WERI-Rb-1 (cell line): ENCODE data around the gene ADRA2C.

Source experiments
- DNase-seq: peaks from one replicate; pipeline ENCODE4 v3.0.0-alpha.2; 2020
- H3K27ac ChIP-seq: fragments of 250-450 bp; sonication (Bioruptor Pico); 2 replicates; pipeline ENCODE4 v1.5.1; 2020; ENCODE audit warnings: mild to moderate bottlenecking, moderate library complexity
- H3K27me3 ChIP-seq: fragments of 250-450 bp; sonication (Bioruptor Pico); 2 replicates; pipeline ENCODE4 v1.5.1; 2021; ENCODE audit warnings: mild to moderate bottlenecking, low read depth, moderate library complexity; ENCODE audit not compliant: insufficient read depth, severe bottlenecking
- H3K36me3 ChIP-seq: fragments of 250-450 bp; sonication (Bioruptor Pico); 2 replicates; pipeline ENCODE4 v1.5.1; 2020; ENCODE audit warnings: mild to moderate bottlenecking, moderate library complexity
- H3K4me3 ChIP-seq: 2 replicates; pipeline ENCODE4 v1.5.1; 2011; ENCODE audit warnings: low read depth, mild to moderate bottlenecking, control low read depth, low read length
- H3K9me3 ChIP-seq: fragments of 250-450 bp; sonication (Bioruptor Pico); 2 replicates; pipeline ENCODE4 v1.5.1; 2021; ENCODE audit warnings: mild to moderate bottlenecking, moderate library complexity; ENCODE audit not compliant: severe bottlenecking
- TF ChIP-seq, protein P1 (sequence below): IDR thresholded peaks from 2 replicates; pipeline ENCODE4 v1.5.1; 2011; ENCODE audit warnings: low read depth, mild to moderate bottlenecking, control low read depth, inconsistent platforms, low read length

The ADRA2C gene

GRCh38 chr4:3771164-3771809 is 5.1 kb downstream of the ADRA2C start:
- H3K27ac ChIP-seq = peak overlapping the region; percentile 32; the same call in 1 of the 2 replicates
- no peaks in the 10 kb centered on the region for H3K9me3 ChIP-seq
- H3K36me3 ChIP-seq = no peaks in the 10 kb centered on the region; the same call in 1 of the 2 replicates
- DNase-seq = no peak
- H3K27me3 ChIP-seq = no peaks in the 10 kb centered on the region
- TF ChIP-seq, protein P1, sequence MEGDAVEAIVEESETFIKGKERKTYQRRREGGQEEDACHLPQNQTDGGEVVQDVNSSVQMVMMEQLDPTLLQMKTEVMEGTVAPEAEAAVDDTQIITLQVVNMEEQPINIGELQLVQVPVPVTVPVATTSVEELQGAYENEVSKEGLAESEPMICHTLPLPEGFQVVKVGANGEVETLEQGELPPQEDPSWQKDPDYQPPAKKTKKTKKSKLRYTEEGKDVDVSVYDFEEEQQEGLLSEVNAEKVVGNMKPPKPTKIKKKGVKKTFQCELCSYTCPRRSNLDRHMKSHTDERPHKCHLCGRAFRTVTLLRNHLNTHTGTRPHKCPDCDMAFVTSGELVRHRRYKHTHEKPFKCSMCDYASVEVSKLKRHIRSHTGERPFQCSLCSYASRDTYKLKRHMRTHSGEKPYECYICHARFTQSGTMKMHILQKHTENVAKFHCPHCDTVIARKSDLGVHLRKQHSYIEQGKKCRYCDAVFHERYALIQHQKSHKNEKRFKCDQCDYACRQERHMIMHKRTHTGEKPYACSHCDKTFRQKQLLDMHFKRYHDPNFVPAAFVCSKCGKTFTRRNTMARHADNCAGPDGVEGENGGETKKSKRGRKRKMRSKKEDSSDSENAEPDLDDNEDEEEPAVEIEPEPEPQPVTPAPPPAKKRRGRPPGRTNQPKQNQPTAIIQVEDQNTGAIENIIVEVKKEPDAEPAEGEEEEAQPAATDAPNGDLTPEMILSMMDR = 0 out of 2 replicates have a peak, but pooled peaks have one; percentile 4
- no peak overlapping the region for H3K4me3 ChIP-seq

GRCh38 chr4:3771939-3772495 is 5.8 kb downstream of the ADRA2C start:
- no peak overlapping the region for H3K4me3 ChIP-seq
- TF ChIP-seq, protein P1 = no peak
- no peaks in the 10 kb centered on the region for H3K9me3 ChIP-seq
- H3K27ac ChIP-seq = 0 out of 2 replicates have a peak overlapping the region, but pooled peaks have one; percentile 32
- H3K36me3 ChIP-seq = no peaks in the 10 kb centered on the region; the same call in 1 of the 2 replicates
- H3K27me3 ChIP-seq = no peaks in the 10 kb centered on the region
- DNase-seq = no peak

DNA sequence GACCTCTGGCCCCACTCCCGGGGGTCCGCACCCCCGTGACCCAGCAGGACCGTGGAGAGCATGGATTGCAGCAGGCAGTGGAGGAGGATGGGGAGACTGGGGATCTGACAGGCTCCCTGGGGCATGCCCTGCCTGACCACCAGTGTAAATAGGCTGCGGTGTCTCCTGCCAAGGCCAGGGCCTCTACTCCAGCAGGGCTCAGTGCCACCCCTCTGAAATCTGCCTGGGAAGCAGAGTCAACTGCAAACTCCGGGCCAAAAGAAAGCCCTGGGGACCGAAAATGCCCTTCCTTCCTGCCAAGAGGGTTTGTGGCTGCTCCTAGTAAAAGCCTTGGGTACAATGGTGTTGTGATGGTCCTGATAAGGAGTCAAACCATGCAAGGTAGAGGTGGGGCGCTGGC is 6.4 kb downstream of the ADRA2C start:
- H3K27me3 ChIP-seq = no peaks in the 10 kb centered on the region
- TF ChIP-seq, protein P1 = no peak

GRCh38 chr4:3773552-3774001 is 7.4 kb downstream of the ADRA2C start:
- peak overlapping the region; percentile 15 for H3K4me3 ChIP-seq
- H3K9me3 ChIP-seq = no peaks in the 10 kb centered on the region
- no peaks in the 10 kb centered on the region for H3K36me3 ChIP-seq
- DNase-seq = peak; percentile 93
- no peaks in the 10 kb centered on the region for H3K27me3 ChIP-seq
- H3K27ac ChIP-seq = peak overlapping the region; percentile 81
- TF ChIP-seq, protein P1 = peak; percentile 32; the same call in 1 of the 2 replicates

More for the DNA sequence above, 6.4 kb downstream of the ADRA2C start:
- no peak overlapping the region for H3K4me3 ChIP-seq
- H3K27ac ChIP-seq = no peak overlapping the region
- DNase-seq = no peak
- no peaks in the 10 kb centered on the region for H3K9me3 ChIP-seq
- H3K36me3 ChIP-seq = no peaks in the 10 kb centered on the region; the same call in 1 of the 2 replicates

DNA sequence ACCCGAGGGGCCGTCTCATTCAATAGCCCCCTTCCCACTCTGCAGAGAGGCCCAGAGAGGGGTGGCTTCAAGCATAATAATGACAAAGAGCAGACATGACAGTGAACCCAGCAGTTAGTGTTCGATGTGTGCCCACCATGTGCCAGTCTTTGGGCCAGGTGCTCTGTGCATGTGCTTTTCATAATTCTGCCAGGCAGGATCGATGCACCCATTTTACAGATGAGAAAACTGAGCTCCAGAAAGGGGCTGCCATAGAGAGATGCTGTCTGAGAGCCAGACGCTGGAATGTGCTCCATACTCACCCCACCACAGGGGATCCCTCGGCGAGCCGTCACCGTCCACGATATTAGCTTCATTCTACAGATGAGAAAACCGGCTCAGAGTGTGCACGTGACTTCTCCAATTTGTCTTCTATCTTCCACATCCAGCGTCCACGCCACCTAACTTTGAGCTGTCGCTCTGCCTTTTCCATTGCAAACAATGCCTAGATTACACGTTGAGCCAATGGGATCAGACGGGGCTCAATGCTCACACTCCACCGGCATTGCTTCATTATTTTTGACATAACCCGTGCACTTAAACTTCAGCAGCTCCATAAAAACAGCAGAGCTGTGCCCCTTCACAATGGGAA is 8.2 kb downstream of the ADRA2C start:
- DNase-seq = no peak
- peak overlapping the region; percentile 81 for H3K27ac ChIP-seq

More for the DNA sequence above, 8.2 kb downstream of the ADRA2C start:
- TF ChIP-seq, protein P1 = no peak
- Histone ChIP-seq H3K36me3 (no peaks in the 10 kb centered on the region), H3K4me3 (peak overlapping the region; percentile 15; the same call in 1 of the 2 replicates), H3K27me3 (no peaks in the 10 kb centered on the region), H3K9me3 (no peaks in the 10 kb centered on the region)
